ENCODE results near the gene PSORS1C1. TPM values are rescaled to one million over a fixed set of nuclear protein-coding genes. Genes with fewer than 3 reads are reported as not detected.

Gene PSORS1C1
- polyA plus RNA-seq, 4 donors, result 0.19 to 40.5 (median 19.6) TPM

DNA sequence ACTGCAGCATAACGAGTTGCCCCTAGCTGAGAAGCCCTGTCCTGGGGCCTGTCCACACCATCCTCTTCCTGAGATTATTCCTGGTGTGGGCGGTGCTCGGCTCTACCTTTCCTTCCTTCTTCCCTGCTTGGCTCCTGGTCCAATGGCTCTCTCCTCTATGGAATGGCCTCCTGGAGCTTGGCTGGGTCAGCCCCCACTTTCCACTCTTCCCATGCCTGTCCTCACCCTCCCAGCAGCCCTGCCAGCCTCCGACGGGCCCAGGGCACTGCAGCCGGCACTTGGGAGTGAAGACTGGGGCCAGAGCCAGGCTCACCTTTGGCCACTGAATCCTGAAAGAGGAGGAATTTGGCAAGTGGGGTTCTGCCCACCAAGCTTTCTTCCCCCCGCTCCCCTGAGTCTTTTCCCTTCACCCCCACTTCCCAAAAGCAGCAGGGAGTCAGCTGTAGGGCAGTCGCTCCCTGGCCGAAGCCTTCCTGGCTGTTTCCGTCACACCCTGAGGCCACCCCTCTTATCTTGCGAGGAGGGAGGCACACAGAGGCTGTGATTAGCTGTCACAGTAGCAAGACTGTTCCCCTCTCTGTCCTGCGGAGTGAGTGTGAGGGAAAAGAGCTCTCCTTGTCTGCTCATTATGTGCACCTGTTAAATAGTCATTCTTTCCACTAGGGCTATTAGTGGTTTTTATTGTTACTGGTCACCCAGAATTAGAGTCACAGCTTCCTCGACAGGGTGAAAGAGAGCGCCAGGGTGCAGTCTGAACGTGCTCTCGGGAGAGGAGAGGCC is 12.0 kb downstream of the PSORS1C1 start:
- FAIRE-seq (no peak), DNase-seq (peak; percentile 37 to 60)
- peak overlapping the region in 1 of 3 donors; percentile 78 for H3K27ac ChIP-seq (ENCODE audit: low read depth in 1 of 3, low read length in 2 of 3)
- H3K36me3 ChIP-seq (ENCODE audit: control insufficient read depth in 3 of 3, insufficient read depth in 2 of 3, low read depth in 1 of 3, low read length in 3 of 3), result no peaks in the 10 kb centered on the region
- peaks cover 0 to 4% (median 3%) of the 10 kb centered on the region in 3 donors for H3K4me1 ChIP-seq (ENCODE audit: control insufficient read depth in 3 of 3, insufficient read depth in 2 of 3, low read depth in 1 of 3, low read length in 2 of 3)
- H3K9me3 ChIP-seq (ENCODE audit: control insufficient read depth in 2 of 2, insufficient read depth in 1 of 2, low read depth in 1 of 2, low read length in 1 of 2), result peaks cover 0 to 4% of the 10 kb centered on the region in 2 donors
- peaks cover 0 to 15% (median 0%) of the 10 kb centered on the region in 3 donors for H3K27me3 ChIP-seq (ENCODE audit: control insufficient read depth in 3 of 3, insufficient read depth in 3 of 3, low read length in 3 of 3)
- no peak overlapping the region for H3K4me3 ChIP-seq (ENCODE audit: low read depth in 1 of 3, low read length in 3 of 3)
- WGBS, 3 donors, result 26 to 45% (median 37%) methylated on average over 16 of the region's 16 CpGs

GRCh38 chr6:31128093-31128676 is 13.6 kb downstream of the PSORS1C1 start:
- WGBS, 3 donors, result 0 to 4% (median 3%) methylated on average over 8 of the region's 8 CpGs
- H3K36me3 ChIP-seq (ENCODE audit: control insufficient read depth in 3 of 3, insufficient read depth in 2 of 3, low read depth in 1 of 3, low read length in 3 of 3), result no peaks in the 10 kb centered on the region
- no peak for FAIRE-seq
- H3K4me3 ChIP-seq (ENCODE audit: low read depth in 1 of 3, low read length in 3 of 3), result no peak overlapping the region
- peaks cover 0 to 15% (median 0%) of the 10 kb centered on the region in 3 donors for H3K27me3 ChIP-seq (ENCODE audit: control insufficient read depth in 3 of 3, insufficient read depth in 3 of 3, low read length in 3 of 3)
- peak; percentile 75 to 80 for DNase-seq
- peaks cover 0 to 4% of the 10 kb centered on the region in 2 donors for H3K9me3 ChIP-seq (ENCODE audit: control insufficient read depth in 2 of 2, insufficient read depth in 1 of 2, low read depth in 1 of 2, low read length in 1 of 2)
- H3K27ac ChIP-seq (ENCODE audit: low read depth in 1 of 3, low read length in 2 of 3), result no peak overlapping the region
- H3K4me1 ChIP-seq (ENCODE audit: control insufficient read depth in 3 of 3, insufficient read depth in 2 of 3, low read depth in 1 of 3, low read length in 2 of 3), result peaks cover 0 to 4% (median 3%) of the 10 kb centered on the region in 3 donors

DNA sequence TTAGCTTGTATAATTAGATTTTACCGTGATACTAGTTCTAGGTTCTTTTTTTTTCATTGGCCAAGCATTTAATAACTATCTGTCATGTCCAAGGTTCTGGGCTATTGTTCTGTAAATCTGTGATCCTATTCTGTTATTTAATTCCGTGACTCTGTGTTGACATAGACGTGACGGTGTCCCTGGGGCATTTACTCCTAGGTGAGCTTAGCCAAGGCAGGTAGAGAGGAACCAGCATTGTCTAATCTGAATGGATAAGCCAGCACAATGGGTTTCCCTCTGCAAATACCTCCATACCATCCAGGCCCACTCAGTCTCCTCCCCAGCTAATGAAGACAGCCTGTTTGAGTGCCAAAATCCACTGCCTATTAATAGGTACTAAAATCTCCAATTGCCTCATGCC is 14.5 kb downstream of the PSORS1C1 start:
- no peak overlapping the region for H3K4me3 ChIP-seq (ENCODE audit: low read depth in 1 of 3, low read length in 3 of 3)
- WGBS, 3 donors, result 37 to 65% (median 65%) methylated on average over 4 of the region's 4 CpGs
- peaks cover 0 to 4% of the 10 kb centered on the region in 2 donors for H3K9me3 ChIP-seq (ENCODE audit: control insufficient read depth in 2 of 2, insufficient read depth in 1 of 2, low read depth in 1 of 2, low read length in 1 of 2)
- H3K27ac ChIP-seq (ENCODE audit: low read depth in 1 of 3, low read length in 2 of 3), result no peak overlapping the region
- no peak for FAIRE-seq
- H3K27me3 ChIP-seq (ENCODE audit: control insufficient read depth in 3 of 3, insufficient read depth in 3 of 3, low read length in 3 of 3), result peaks cover 0 to 15% (median 0%) of the 10 kb centered on the region in 3 donors
- no peak for DNase-seq
- H3K4me1 ChIP-seq (ENCODE audit: control insufficient read depth in 3 of 3, insufficient read depth in 2 of 3, low read depth in 1 of 3, low read length in 2 of 3), result peaks cover 0 to 4% (median 3%) of the 10 kb centered on the region in 3 donors
- no peaks in the 10 kb centered on the region for H3K36me3 ChIP-seq (ENCODE audit: control insufficient read depth in 3 of 3, insufficient read depth in 2 of 3, low read depth in 1 of 3, low read length in 3 of 3)

DNA sequence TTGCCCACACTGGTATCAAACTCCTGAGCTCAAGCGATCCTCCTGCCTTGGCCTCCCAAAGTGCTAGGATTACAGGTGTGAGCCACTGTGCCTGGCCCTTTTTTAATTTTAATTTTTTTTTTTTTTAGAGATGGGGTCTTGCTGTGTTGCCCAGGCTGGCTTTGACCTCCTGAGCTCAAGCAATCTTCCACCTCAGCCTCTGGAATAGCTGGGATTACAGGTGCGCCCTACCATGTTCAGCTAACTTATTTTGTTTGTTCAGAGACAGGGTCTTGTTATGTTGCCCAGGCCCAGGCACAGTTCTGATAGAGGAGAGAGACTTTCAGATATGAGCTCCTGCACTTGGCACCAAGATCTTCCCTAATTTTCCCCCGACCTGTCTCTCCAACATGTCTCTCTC is 16.2 kb downstream of the PSORS1C1 start:
- H3K4me1 ChIP-seq (ENCODE audit: control insufficient read depth in 3 of 3, insufficient read depth in 2 of 3, low read depth in 1 of 3, low read length in 2 of 3), result peaks cover 0 to 4% (median 3%) of the 10 kb centered on the region in 3 donors
- DNase-seq (no peak), FAIRE-seq (no peak)
- WGBS, 3 donors, result 89 to 92% (median 91%) methylated on average over 3 of the region's 3 CpGs
- H3K27me3 ChIP-seq (ENCODE audit: control insufficient read depth in 3 of 3, insufficient read depth in 3 of 3, low read length in 3 of 3), result peaks cover 0 to 15% (median 0%) of the 10 kb centered on the region in 3 donors
- H3K36me3 ChIP-seq (ENCODE audit: control insufficient read depth in 3 of 3, insufficient read depth in 2 of 3, low read depth in 1 of 3, low read length in 3 of 3), result no peaks in the 10 kb centered on the region
- no peak overlapping the region for H3K27ac ChIP-seq (ENCODE audit: low read depth in 1 of 3, low read length in 2 of 3)
- H3K9me3 ChIP-seq (ENCODE audit: control insufficient read depth in 2 of 2, insufficient read depth in 1 of 2, low read depth in 1 of 2, low read length in 1 of 2), result peaks cover 0 to 3% of the 10 kb centered on the region in 2 donors
- H3K4me3 ChIP-seq (ENCODE audit: low read depth in 1 of 3, low read length in 3 of 3), result no peak overlapping the region

- DNase-seq (no peak), FAIRE-seq (no peak)
- peaks cover 0 to 4% (median under 1%) of the 10 kb centered on the region in 3 donors for H3K4me1 ChIP-seq (ENCODE audit: control insufficient read depth in 3 of 3, insufficient read depth in 2 of 3, low read depth in 1 of 3, low read length in 2 of 3)
- H3K9me3 ChIP-seq (ENCODE audit: control insufficient read depth in 2 of 2, insufficient read depth in 1 of 2, low read depth in 1 of 2, low read length in 1 of 2), result no peaks in the 10 kb centered on the region
- H3K27me3 ChIP-seq (ENCODE audit: control insufficient read depth in 3 of 3, insufficient read depth in 3 of 3, low read length in 3 of 3), result peaks cover 0 to 15% (median 0%) of the 10 kb centered on the region in 3 donors
- WGBS, 3 donors, result 70 to 89% (median 72%) methylated on average over 3 of the region's 3 CpGs
- no peaks in the 10 kb centered on the region for H3K36me3 ChIP-seq (ENCODE audit: control insufficient read depth in 3 of 3, insufficient read depth in 2 of 3, low read depth in 1 of 3, low read length in 3 of 3)
- no peak overlapping the region for H3K27ac ChIP-seq (ENCODE audit: low read depth in 1 of 3, low read length in 2 of 3)
- H3K4me3 ChIP-seq (ENCODE audit: low read depth in 1 of 3, low read length in 3 of 3), result no peak overlapping the region
These were observed 17.0 kb downstream of the PSORS1C1 start for GRCh38 chr6:31131595-31131994.

GRCh38 chr6:31132806-31133205 is 18.2 kb downstream of the PSORS1C1 start:
- Histone ChIP-seq H3K36me3 (ENCODE audit: control insufficient read depth in 3 of 3, insufficient read depth in 2 of 3, low read depth in 1 of 3, low read length in 3 of 3) (no peaks in the 10 kb centered on the region), H3K9me3 (ENCODE audit: control insufficient read depth in 2 of 2, insufficient read depth in 1 of 2, low read depth in 1 of 2, low read length in 1 of 2) (no peaks in the 10 kb centered on the region), H3K4me1 (ENCODE audit: control insufficient read depth in 3 of 3, insufficient read depth in 2 of 3, low read depth in 1 of 3, low read length in 2 of 3) (peaks cover 0 to 3% (median 0%) of the 10 kb centered on the region in 3 donors), H3K4me3 (ENCODE audit: low read depth in 1 of 3, low read length in 3 of 3) (no peak overlapping the region), H3K27me3 (ENCODE audit: control insufficient read depth in 3 of 3, insufficient read depth in 3 of 3, low read length in 3 of 3) (peaks cover 0 to 15% (median 0%) of the 10 kb centered on the region in 3 donors), H3K27ac (ENCODE audit: low read depth in 1 of 3, low read length in 2 of 3) (no peak overlapping the region)
- WGBS, 3 donors, result 77 to 81% (median 80%) methylated on average over 6 of the region's 6 CpGs
- DNase-seq (no peak), FAIRE-seq (no peak)

DNA sequence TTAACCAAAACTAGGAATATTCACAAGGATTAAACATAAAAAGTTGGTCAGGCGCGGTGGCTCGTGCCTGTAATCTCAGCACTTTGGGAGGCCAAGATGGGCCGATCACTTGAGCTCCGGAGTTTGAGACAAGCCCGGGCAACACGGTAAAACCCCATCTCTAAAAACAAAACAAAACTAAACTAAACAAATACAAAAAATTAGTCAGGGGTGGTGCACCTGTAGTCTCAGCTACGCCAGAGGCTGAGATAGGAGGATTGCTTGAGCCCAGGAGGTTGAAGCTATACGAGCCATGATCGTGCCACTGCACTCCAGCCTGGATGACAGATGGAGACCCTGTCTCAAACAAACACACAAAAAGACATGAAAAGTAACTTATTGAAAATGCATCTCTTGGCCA is 21.1 kb downstream of the PSORS1C1 start:
- FAIRE-seq (no peak), DNase-seq (no peak)
- Histone ChIP-seq H3K36me3 (ENCODE audit: control insufficient read depth in 3 of 3, insufficient read depth in 2 of 3, low read depth in 1 of 3, low read length in 3 of 3) (no peaks in the 10 kb centered on the region), H3K4me1 (ENCODE audit: control insufficient read depth in 3 of 3, insufficient read depth in 2 of 3, low read depth in 1 of 3, low read length in 2 of 3) (peaks cover 0 to 6% (median 0%) of the 10 kb centered on the region in 3 donors), H3K9me3 (ENCODE audit: control insufficient read depth in 2 of 2, insufficient read depth in 1 of 2, low read depth in 1 of 2, low read length in 1 of 2) (no peaks in the 10 kb centered on the region), H3K4me3 (ENCODE audit: low read depth in 1 of 3, low read length in 3 of 3) (no peak overlapping the region), H3K27me3 (ENCODE audit: control insufficient read depth in 3 of 3, insufficient read depth in 3 of 3, low read length in 3 of 3) (no peaks in the 10 kb centered on the region), H3K27ac (ENCODE audit: low read depth in 1 of 3, low read length in 2 of 3) (no peak overlapping the region)
- WGBS, 3 donors, result 83 to 91% (median 90%) methylated on average over 10 of the region's 10 CpGs

DNA sequence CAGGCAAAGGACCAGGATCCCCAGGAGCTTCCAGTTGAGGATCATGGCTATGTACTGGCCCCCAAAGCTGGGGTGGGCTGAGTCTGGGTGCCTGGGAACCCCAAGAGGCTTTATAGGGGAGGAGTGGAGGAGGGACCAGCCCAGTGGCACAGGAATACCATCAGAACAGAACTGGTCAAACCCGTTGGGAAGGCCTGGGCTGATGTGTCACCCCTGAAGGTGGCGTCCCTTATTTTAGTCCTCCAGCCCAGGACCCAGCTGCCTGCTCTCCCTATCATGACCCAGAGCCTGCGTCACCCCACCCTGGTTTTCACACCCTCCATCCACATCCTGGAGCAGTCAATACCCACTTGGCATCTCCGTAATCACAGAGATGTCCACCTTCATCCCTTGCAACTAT is 24.4 kb downstream of the PSORS1C1 start, which contains the start of gene PSORS1C2:
Gene PSORS1C2 (minus strand): TSS at position 85 of the 400 bp plus-strand sequence. CDS start 40 bp downstream, at position 45.
- H3K4me3 ChIP-seq (ENCODE audit: low read depth in 1 of 3, low read length in 3 of 3), result peak within 1 kb of the TSS in 1 of 3 donors; percentile 21

More for the DNA sequence above, 24.4 kb downstream of the PSORS1C1 start, which contains the start of gene PSORS1C2:
- WGBS, 3 donors, result 79 to 86% (median 83%) methylated on average over 4 of the region's 4 CpGs
- FAIRE-seq (no peak), DNase-seq (no peak)
- peaks cover 0 to 12% (median 0%) of the 10 kb centered on the region in 3 donors for H3K36me3 ChIP-seq (ENCODE audit: control insufficient read depth in 3 of 3, insufficient read depth in 2 of 3, low read depth in 1 of 3, low read length in 3 of 3)
- peaks cover 0 to 6% (median 3%) of the 10 kb centered on the region in 3 donors for H3K4me1 ChIP-seq (ENCODE audit: control insufficient read depth in 3 of 3, insufficient read depth in 2 of 3, low read depth in 1 of 3, low read length in 2 of 3)
- no peaks in the 10 kb centered on the region for H3K9me3 ChIP-seq (ENCODE audit: control insufficient read depth in 2 of 2, insufficient read depth in 1 of 2, low read depth in 1 of 2, low read length in 1 of 2)
- H3K27ac ChIP-seq (ENCODE audit: low read depth in 1 of 3, low read length in 2 of 3), result no peak within 1 kb of the TSS
- H3K27me3 ChIP-seq (ENCODE audit: control insufficient read depth in 3 of 3, insufficient read depth in 3 of 3, low read length in 3 of 3), result no peaks in the 10 kb centered on the region
